ENCODE data around the gene ACSM5.
"Not testable (repeated sequence)": the region's sequence is repeated elsewhere in the genome, so short reads cannot be mapped to it uniquely, and the experiment has no call there.

ACSM5 gene

GRCh38 chr16:20459227-20459626 is 49.9 kb downstream of the ACSM5 start:
- not testable (repeated sequence) for DNase-seq

GRCh38 chr16:20460313-20460712 is 51.0 kb downstream of the ACSM5 start:
- not testable (repeated sequence) for DNase-seq

- DNase-seq, result not testable (repeated sequence)
These were observed 59.6 kb downstream of the ACSM5 start for GRCh38 chr16:20468954-20469353.

- not testable (repeated sequence) for DNase-seq
These were observed 60.6 kb downstream of the ACSM5 start for GRCh38 chr16:20469930-20470329.

- DNase-seq, result not testable (repeated sequence)
These were observed 61.4 kb downstream of the ACSM5 start for GRCh38 chr16:20470732-20471131.

- not testable (repeated sequence) for DNase-seq
These were observed 67.9 kb downstream of the ACSM5 start for GRCh38 chr16:20477188-20477744.

- DNase-seq, result not testable (repeated sequence)
These were observed 74.7 kb downstream of the ACSM5 start for GRCh38 chr16:20483989-20484388.

- no peak for DNase-seq
These were observed 75.4 kb downstream of the ACSM5 start for GRCh38 chr16:20484726-20485125.

- DNase-seq, result no peak
These were observed 76.1 kb downstream of the ACSM5 start for GRCh38 chr16:20485408-20485807.
